HG02759 (cell line): ENCODE results near the gene KRT3.
"Not testable (repeated sequence)": the region's sequence is repeated elsewhere in the genome, so short reads cannot be mapped to it uniquely, and the experiment has no call there.

Experiments
- ATAC-seq: cut with Tn5 transposase; IDR thresholded peaks from one replicate; pipeline ENCODE4 v1.9.1; 2021; ENCODE audit warnings: mild to moderate bottlenecking, moderate library complexity; ENCODE audit not compliant: unreplicated experiment

Gene KRT3

GRCh38 chr12:52763036-52763659 is 32.8 kb downstream of the KRT3 start:
- ATAC-seq = no peak

- no peak for ATAC-seq
Observed at GRCh38 chr12:52761802-52762201, 34.1 kb downstream of the KRT3 start.

- not testable (repeated sequence) for ATAC-seq
Observed at GRCh38 chr12:52761218-52761617, 34.7 kb downstream of the KRT3 start.

GRCh38 chr12:52760623-52761022 is 35.3 kb downstream of the KRT3 start:
- no peak for ATAC-seq

- no peak for ATAC-seq
Observed at GRCh38 chr12:52759695-52760094, 36.2 kb downstream of the KRT3 start.

GRCh38 chr12:52759218-52759617 is 36.7 kb downstream of the KRT3 start:
- no peak for ATAC-seq

GRCh38 chr12:52757449-52758176 is 38.3 kb downstream of the KRT3 start:
- ATAC-seq = no peak

GRCh38 chr12:52756281-52756960 is 39.5 kb downstream of the KRT3 start:
- no peak for ATAC-seq

GRCh38 chr12:52755533-52755932 is 40.4 kb downstream of the KRT3 start:
- ATAC-seq = no peak

- no peak for ATAC-seq
Observed at GRCh38 chr12:52754135-52754534, 41.8 kb downstream of the KRT3 start.

- ATAC-seq = no peak
Observed at GRCh38 chr12:52753283-52753682, 42.6 kb downstream of the KRT3 start.

GRCh38 chr12:52752516-52752915 is 43.4 kb downstream of the KRT3 start:
- no peak for ATAC-seq

- ATAC-seq = no peak
Observed at GRCh38 chr12:52751795-52752194, 44.1 kb downstream of the KRT3 start.

- not testable (repeated sequence) for ATAC-seq
Observed at GRCh38 chr12:52750532-52750931, 45.4 kb downstream of the KRT3 start.

GRCh38 chr12:52749827-52750226 is 46.1 kb downstream of the KRT3 start:
- no peak for ATAC-seq

GRCh38 chr12:52748578-52748977 is 47.3 kb downstream of the KRT3 start:
- no peak for ATAC-seq

GRCh38 chr12:52745554-52745953 is 50.4 kb downstream of the KRT3 start:
- ATAC-seq = no peak

GRCh38 chr12:52744493-52745156 is 51.3 kb downstream of the KRT3 start:
- ATAC-seq = no peak

- ATAC-seq = no peak
Observed at GRCh38 chr12:52742822-52743457, 53.0 kb downstream of the KRT3 start.

GRCh38 chr12:52742196-52742580 is 53.7 kb downstream of the KRT3 start:
- no peak for ATAC-seq
